Neural cell (in vitro differentiated cells): Measurements from ENCODE around the gene EQTN.

Experiments used
- CTCF ChIP-seq: fragments of 450-650 bp; IDR thresholded peaks from 2 replicates; pipeline ENCODE4 v1.5.1; 2014; ENCODE audit warnings: antibody characterized with exemption, mild to moderate bottlenecking, moderate library complexity; ENCODE audit not compliant: poor library complexity, severe bottlenecking
- RAD21 ChIP-seq: fragments of 450-650 bp; conservative IDR thresholded peaks from 2 replicates; pipeline ENCODE4 v1.6.1; 2014; ENCODE audit warnings: antibody characterized with exemption, mild to moderate bottlenecking, moderate library complexity
- TF ChIP-seq, protein P1 (sequence below): IDR thresholded peaks from 2 replicates; pipeline ENCODE4 v1.6.1; 2012; ENCODE audit warnings: borderline replicate concordance

GRCh38 chr9:27331393-27331792, 34.4 kb upstream of the EQTN start:
- TF ChIP-seq, protein P1, sequence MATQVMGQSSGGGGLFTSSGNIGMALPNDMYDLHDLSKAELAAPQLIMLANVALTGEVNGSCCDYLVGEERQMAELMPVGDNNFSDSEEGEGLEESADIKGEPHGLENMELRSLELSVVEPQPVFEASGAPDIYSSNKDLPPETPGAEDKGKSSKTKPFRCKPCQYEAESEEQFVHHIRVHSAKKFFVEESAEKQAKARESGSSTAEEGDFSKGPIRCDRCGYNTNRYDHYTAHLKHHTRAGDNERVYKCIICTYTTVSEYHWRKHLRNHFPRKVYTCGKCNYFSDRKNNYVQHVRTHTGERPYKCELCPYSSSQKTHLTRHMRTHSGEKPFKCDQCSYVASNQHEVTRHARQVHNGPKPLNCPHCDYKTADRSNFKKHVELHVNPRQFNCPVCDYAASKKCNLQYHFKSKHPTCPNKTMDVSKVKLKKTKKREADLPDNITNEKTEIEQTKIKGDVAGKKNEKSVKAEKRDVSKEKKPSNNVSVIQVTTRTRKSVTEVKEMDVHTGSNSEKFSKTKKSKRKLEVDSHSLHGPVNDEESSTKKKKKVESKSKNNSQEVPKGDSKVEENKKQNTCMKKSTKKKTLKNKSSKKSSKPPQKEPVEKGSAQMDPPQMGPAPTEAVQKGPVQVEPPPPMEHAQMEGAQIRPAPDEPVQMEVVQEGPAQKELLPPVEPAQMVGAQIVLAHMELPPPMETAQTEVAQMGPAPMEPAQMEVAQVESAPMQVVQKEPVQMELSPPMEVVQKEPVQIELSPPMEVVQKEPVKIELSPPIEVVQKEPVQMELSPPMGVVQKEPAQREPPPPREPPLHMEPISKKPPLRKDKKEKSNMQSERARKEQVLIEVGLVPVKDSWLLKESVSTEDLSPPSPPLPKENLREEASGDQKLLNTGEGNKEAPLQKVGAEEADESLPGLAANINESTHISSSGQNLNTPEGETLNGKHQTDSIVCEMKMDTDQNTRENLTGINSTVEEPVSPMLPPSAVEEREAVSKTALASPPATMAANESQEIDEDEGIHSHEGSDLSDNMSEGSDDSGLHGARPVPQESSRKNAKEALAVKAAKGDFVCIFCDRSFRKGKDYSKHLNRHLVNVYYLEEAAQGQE = no peak
- TF ChIP-seq RAD21 = no peak
- TF ChIP-seq CTCF = no peak
